ENCODE measurements around the gene PCBP3. TPM values are rescaled to one million over a fixed set of nuclear protein-coding genes. Genes with fewer than 3 reads are reported as not detected.

The PCBP3 gene
- total and polyA plus RNA-seq, 2 of the 13 experiments (the other 11 are each of a cell fraction or from before 2014, with no cell fraction given), result not detected

- CTCF ChIA-PET (ENCODE audit: low intra/inter-chr PET ratio, low total read pairs), result interaction anchor here (0.6 kb wide), 1 partner anchor 27 kb away, joined by 4 read pairs; no protein-coding TSS in a partner anchor
These were observed 25.9 kb downstream of the PCBP3 start for GRCh38 chr21:45669382-45669781.

More at GRCh38 chr21:45669382-45669781, 25.9 kb downstream of the PCBP3 start:
- POLR2A ChIA-PET, result no interaction called here
- no peak overlapping the region for H3K4me3 ChIP-seq (replicated peaks in 1 of 3; ENCODE audit: insufficient read depth in 1 of 3, low read depth in 2 of 3, low read length in 3 of 3)
- no peaks in the 10 kb centered on the region for H3K4me1 ChIP-seq (ENCODE audit: insufficient read depth, low read length)
- in situ Hi-C loops (cut with HindIII; ENCODE audit: extremely low pct_ligation_motif_present, low pct_unique_long_range_greater_than_20kb), result no loop called here
- H3K79me2 ChIP-seq (ENCODE audit: insufficient read depth, low read length), result no peaks in the 10 kb centered on the region
- no peak overlapping the region for H3K9ac ChIP-seq (ENCODE audit: insufficient read depth, low read depth, low read length)
- H3K4me2 ChIP-seq (ENCODE audit: low read depth, low read length), result no peak overlapping the region
- H4K20me1 ChIP-seq (ENCODE audit: insufficient read depth, low read length), result no peaks in the 10 kb centered on the region
- WGBS (ENCODE audit: low lambda C conversion rate), result 41% methylated on average over 1 of the region's 1 CpG
- H3K27me3 ChIP-seq (ENCODE audit: control insufficient read depth in 1 of 2, insufficient read depth in 2 of 2, low read length in 2 of 2), result no peaks in the 10 kb centered on the region; a peak in 1 of 5 replicates
- intact Hi-C loops (cut with micrococcal nuclease; ENCODE audit: unreplicated experiment), result no loop called here
- DNase-seq (ENCODE audit: low spot score), result no peak
- no peak overlapping the region for H3K27ac ChIP-seq (ENCODE audit: extremely low read length, insufficient read depth, low read length)
- H2AFZ ChIP-seq (ENCODE audit: low read length), result no peak overlapping the region
- no peaks in the 10 kb centered on the region for H3K36me3 ChIP-seq (replicated peaks in 1 of 2; ENCODE audit: control insufficient read depth in 1 of 2, insufficient read depth in 2 of 2, low read length in 2 of 2)
- no peak for TF ChIP-seq NFYB (CRISPR knock-in tag; IDR thresholded peaks at IDR 0.05)
- TF ChIP-seq ZBTB10 (CRISPR knock-in tag; IDR thresholded peaks at IDR 0.05; ENCODE audit: borderline replicate concordance), result no peak
- no peak for TF ChIP-seq ARID3A (IDR thresholded peaks at IDR 0.05; ENCODE audit: low read depth, low read length)
- no peak for TF ChIP-seq ZNF280D (CRISPR knock-in tag; IDR thresholded peaks at IDR 0.05)
- TF ChIP-seq ZBTB33 (CRISPR knock-in tag; IDR thresholded peaks at IDR 0.05), result no peak
- TF ChIP-seq SIN3A (IDR thresholded peaks at IDR 0.05; ENCODE audit: borderline replicate concordance, low read depth, low read length), result no peak
- no peak for TF ChIP-seq GPN1 (CRISPR knock-in tag; IDR thresholded peaks at IDR 0.05; ENCODE audit: borderline replicate concordance)
- TF ChIP-seq ZNF639 (CRISPR knock-in tag; conservative IDR thresholded peaks at IDR 0.05), result no peak
- TF ChIP-seq ZNF276 (CRISPR knock-in tag; IDR thresholded peaks at IDR 0.05; ENCODE audit: low read depth), result no peak
- no peak for TF ChIP-seq POGZ (CRISPR knock-in tag; IDR thresholded peaks at IDR 0.05)
- TF ChIP-seq TOE1 (CRISPR knock-in tag; IDR thresholded peaks at IDR 0.05), result no peak
- no peaks in the 10 kb centered on the region for H3K9me3 ChIP-seq (ENCODE audit: low read length)
- FAIRE-seq, result no peak
- BruUV-seq (replicated peaks), result no TSS peak
- no peak for ATAC-seq

All from HepG2 (cell line).